Measurements from ENCODE around the gene LUC7L3. TPM values are rescaled to one million over a fixed set of nuclear protein-coding genes. Genes with fewer than 3 reads are reported as not detected.

Gene LUC7L3
- total RNA-seq, 1 experiment from 2014 or later = 154 TPM

DNA sequence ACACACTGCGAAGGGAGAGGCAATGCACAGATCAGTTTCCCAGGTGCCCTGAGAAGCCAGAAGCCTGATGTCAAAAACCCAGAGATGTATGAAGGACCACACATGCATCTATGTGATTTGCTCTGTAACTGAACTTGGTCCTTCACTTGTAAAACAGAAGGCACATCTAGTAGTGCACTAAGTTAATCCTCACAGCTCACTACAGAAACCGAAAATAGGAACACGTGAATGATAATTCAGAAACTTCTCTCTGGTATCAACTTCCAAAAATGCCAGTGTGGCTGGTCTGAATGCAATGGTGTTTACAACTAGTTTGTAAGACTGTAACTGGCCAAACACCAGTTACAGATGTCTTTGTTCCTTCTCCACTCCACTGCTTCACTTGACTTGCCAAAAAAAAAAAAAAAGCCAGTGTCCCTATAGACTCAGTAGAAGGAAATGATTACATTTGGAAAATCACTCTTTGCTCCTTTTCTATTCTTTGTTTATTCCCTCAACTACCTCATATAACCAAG, 23.0 kb upstream of the LUC7L3 start:
- no peak overlapping the region; a peak in 1 of 5 replicates for H3K4me3 Mint-ChIP-seq
- no peak overlapping the region for H3K4ac ChIP-seq (ENCODE audit: low read depth, low read length)
- H3K56ac ChIP-seq (ENCODE audit: insufficient read length, low read depth, low read length) = no peak overlapping the region
- no peak overlapping the region for H3K27ac ChIP-seq (ENCODE audit: insufficient read length, low read depth, low read length)
- DNase-seq = no peak
- H2BK5ac ChIP-seq (ENCODE audit: insufficient read length, low read length) = no peak overlapping the region
- WGBS (ENCODE audit: extremely low coverage, insufficient read length, low lambda C conversion rate) = no CpG with 5 or more reads among the region's 3 CpGs
- no peak overlapping the region for H3K14ac ChIP-seq (ENCODE audit: insufficient read depth, low read length)
- H3K9me3 Mint-ChIP-seq = no peaks in the 10 kb centered on the region
- H3K18ac ChIP-seq (ENCODE audit: insufficient read length, low read depth, low read length) = no peak overlapping the region
- no peaks in the 10 kb centered on the region for H3K79me2 ChIP-seq (ENCODE audit: insufficient read depth, low read length)
- no peak overlapping the region for H2AFZ ChIP-seq (ENCODE audit: low read length)
- peaks cover 0 to under 1% of the 10 kb centered on the region in 2 experiments; a peak in 1 of 4 replicates for H3K4me1 Mint-ChIP-seq
- no peak overlapping the region for H4K8ac ChIP-seq (replicated peaks; ENCODE audit: insufficient read length, low read depth, low read length)
- no peak overlapping the region for H3K4me2 ChIP-seq (ENCODE audit: insufficient read depth, insufficient read length, low read length)
- no peaks in the 10 kb centered on the region for H3K27me3 Mint-ChIP-seq (ENCODE audit: low read depth)
- H4K5ac ChIP-seq (ENCODE audit: insufficient read length, low read depth, low read length) = no peak overlapping the region
- no peak overlapping the region for H3K27ac Mint-ChIP-seq
- no peak overlapping the region for H3K9ac ChIP-seq (ENCODE audit: extremely low read depth, insufficient read length, low read length)
- no peak overlapping the region for H2BK15ac ChIP-seq (ENCODE audit: low read depth, low read length)
- H2BK120ac ChIP-seq (ENCODE audit: low read depth, low read length, poor library complexity, severe bottlenecking) = no peak overlapping the region
- H3K23me2 ChIP-seq (ENCODE audit: insufficient read length, low read depth, low read length, poor library complexity, severe bottlenecking) = no peaks in the 10 kb centered on the region
- no peaks in the 10 kb centered on the region for H4K20me1 ChIP-seq (ENCODE audit: control insufficient read depth, insufficient read depth, insufficient read length)
- H2AK5ac ChIP-seq (ENCODE audit: insufficient read length, low read length) = no peak overlapping the region
- H3K23ac ChIP-seq (ENCODE audit: insufficient read length, low read depth, low read length) = no peak overlapping the region
- no peak overlapping the region for H2BK12ac ChIP-seq (ENCODE audit: insufficient read length, low read depth, low read length)
- no peaks in the 10 kb centered on the region for H3K4me1 ChIP-seq (ENCODE audit: insufficient read depth, low read length)
- H4K91ac ChIP-seq (ENCODE audit: insufficient read length, low read depth, low read length) = no peak overlapping the region
- no peak overlapping the region for H3T11ph ChIP-seq (ENCODE audit: low read length)
- TF ChIP-seq, protein P1, sequence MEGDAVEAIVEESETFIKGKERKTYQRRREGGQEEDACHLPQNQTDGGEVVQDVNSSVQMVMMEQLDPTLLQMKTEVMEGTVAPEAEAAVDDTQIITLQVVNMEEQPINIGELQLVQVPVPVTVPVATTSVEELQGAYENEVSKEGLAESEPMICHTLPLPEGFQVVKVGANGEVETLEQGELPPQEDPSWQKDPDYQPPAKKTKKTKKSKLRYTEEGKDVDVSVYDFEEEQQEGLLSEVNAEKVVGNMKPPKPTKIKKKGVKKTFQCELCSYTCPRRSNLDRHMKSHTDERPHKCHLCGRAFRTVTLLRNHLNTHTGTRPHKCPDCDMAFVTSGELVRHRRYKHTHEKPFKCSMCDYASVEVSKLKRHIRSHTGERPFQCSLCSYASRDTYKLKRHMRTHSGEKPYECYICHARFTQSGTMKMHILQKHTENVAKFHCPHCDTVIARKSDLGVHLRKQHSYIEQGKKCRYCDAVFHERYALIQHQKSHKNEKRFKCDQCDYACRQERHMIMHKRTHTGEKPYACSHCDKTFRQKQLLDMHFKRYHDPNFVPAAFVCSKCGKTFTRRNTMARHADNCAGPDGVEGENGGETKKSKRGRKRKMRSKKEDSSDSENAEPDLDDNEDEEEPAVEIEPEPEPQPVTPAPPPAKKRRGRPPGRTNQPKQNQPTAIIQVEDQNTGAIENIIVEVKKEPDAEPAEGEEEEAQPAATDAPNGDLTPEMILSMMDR (conservative IDR thresholded peaks at IDR 0.05) = no peak
- no peaks in the 10 kb centered on the region for H3K79me1 ChIP-seq (ENCODE audit: insufficient read depth, low read depth, low read length, poor library complexity, severe bottlenecking)
- H2BK20ac ChIP-seq (ENCODE audit: low read depth, low read length, poor library complexity, severe bottlenecking) = no peak overlapping the region
- no peaks in the 10 kb centered on the region for H3K9me3 ChIP-seq (ENCODE audit: control insufficient read depth, low read depth, low read length)
- H3K27me3 ChIP-seq (ENCODE audit: insufficient read depth, low read length) = no peaks in the 10 kb centered on the region
- peaks cover 27 to 81% (median 74%) of the 10 kb centered on the region in 3 experiments; a peak in 6 of 7 replicates for H3K36me3 Mint-ChIP-seq (ENCODE audit: insufficient read depth in 1 of 3, low read depth in 3 of 3)
